Activated T-cell treated with anti-CD3 and anti-CD28 coated beads for 4 hours (primary cell): ENCODE results near the gene FERMT1.
"Not testable (repeated sequence)": the region's sequence is repeated elsewhere in the genome, so short reads cannot be mapped to it uniquely, and the experiment has no call there.

Experiments
- DNase-seq: peaks from one replicate; pipeline ENCODE4 v3.0.0-alpha.2; 2020

The FERMT1 gene

GRCh38 chr20:6067763-6068318 is 55.0 kb downstream of the FERMT1 start:
- DNase-seq: no peak

- DNase-seq: no peak
Measured at GRCh38 chr20:6066582-6066981, 56.2 kb downstream of the FERMT1 start.

- DNase-seq: no peak
Measured at GRCh38 chr20:6061544-6061943, 61.3 kb downstream of the FERMT1 start.

GRCh38 chr20:6060213-6060612 is 62.6 kb downstream of the FERMT1 start:
- no peak for DNase-seq

- DNase-seq: no peak
Measured at GRCh38 chr20:6058684-6059295, 64.0 kb downstream of the FERMT1 start.

- DNase-seq: no peak
Measured at GRCh38 chr20:6057691-6058090, 65.1 kb downstream of the FERMT1 start.

- DNase-seq: no peak
Measured at GRCh38 chr20:6057139-6057538, 65.7 kb downstream of the FERMT1 start.

- DNase-seq: no peak
Measured at GRCh38 chr20:6055981-6056569, 66.8 kb downstream of the FERMT1 start.

- no peak for DNase-seq
Measured at GRCh38 chr20:6055161-6055783, 67.6 kb downstream of the FERMT1 start.

GRCh38 chr20:6054689-6055051 is 68.2 kb downstream of the FERMT1 start:
- not testable (repeated sequence) for DNase-seq

GRCh38 chr20:6053776-6054688 is 68.8 kb downstream of the FERMT1 start, which contains the start of gene LRRN4:
Gene LRRN4 (minus strand): TSS chr20:6054060. CDS start chr20:6052799, 1,261 bp downstream.
- DNase-seq: no peak

GRCh38 chr20:6053064-6053775 is 69.6 kb downstream of the FERMT1 start:
- DNase-seq: no peak

- DNase-seq: no peak
Measured at GRCh38 chr20:6051505-6051904, 71.3 kb downstream of the FERMT1 start.

- DNase-seq: no peak
Measured at GRCh38 chr20:6048391-6048790, 74.4 kb downstream of the FERMT1 start.

- DNase-seq: no peak
Measured at GRCh38 chr20:6046432-6046831, 76.4 kb downstream of the FERMT1 start.

- DNase-seq: no peak
Measured at GRCh38 chr20:6045566-6045965, 77.3 kb downstream of the FERMT1 start.

GRCh38 chr20:6044115-6044514 is 78.7 kb downstream of the FERMT1 start:
- DNase-seq: no peak

GRCh38 chr20:6041808-6042265 is 81.0 kb downstream of the FERMT1 start:
- no peak for DNase-seq

- no peak for DNase-seq
Measured at GRCh38 chr20:6040958-6041807, 81.6 kb downstream of the FERMT1 start.

GRCh38 chr20:6040540-6040939 is 82.3 kb downstream of the FERMT1 start:
- no peak for DNase-seq

GRCh38 chr20:6039766-6040165 is 83.1 kb downstream of the FERMT1 start:
- no peak for DNase-seq
